B cell (primary cell): Measurements from ENCODE around the gene UBE2L5.

Experiments used
- EZH2 ChIP-seq: IDR thresholded peaks from 2 replicates; pipeline ENCODE4 v1.6.1; 2012; ENCODE audit warnings: borderline replicate concordance, low read depth, mild to moderate bottlenecking, moderate library complexity, low read length; ENCODE audit not compliant: insufficient read depth, poor library complexity, severe bottlenecking
- TF ChIP-seq, protein P1 (sequence below): fragments of 200-600 bp; IDR thresholded peaks from one replicate; pipeline ENCODE4 v1.8.0; 2022; ENCODE audit warnings: antibody characterized with exemption, mild to moderate bottlenecking

GRCh38 chr13:30463787-30464495 is 41.6 kb downstream of the UBE2L5 start:
- TF ChIP-seq, protein P1, sequence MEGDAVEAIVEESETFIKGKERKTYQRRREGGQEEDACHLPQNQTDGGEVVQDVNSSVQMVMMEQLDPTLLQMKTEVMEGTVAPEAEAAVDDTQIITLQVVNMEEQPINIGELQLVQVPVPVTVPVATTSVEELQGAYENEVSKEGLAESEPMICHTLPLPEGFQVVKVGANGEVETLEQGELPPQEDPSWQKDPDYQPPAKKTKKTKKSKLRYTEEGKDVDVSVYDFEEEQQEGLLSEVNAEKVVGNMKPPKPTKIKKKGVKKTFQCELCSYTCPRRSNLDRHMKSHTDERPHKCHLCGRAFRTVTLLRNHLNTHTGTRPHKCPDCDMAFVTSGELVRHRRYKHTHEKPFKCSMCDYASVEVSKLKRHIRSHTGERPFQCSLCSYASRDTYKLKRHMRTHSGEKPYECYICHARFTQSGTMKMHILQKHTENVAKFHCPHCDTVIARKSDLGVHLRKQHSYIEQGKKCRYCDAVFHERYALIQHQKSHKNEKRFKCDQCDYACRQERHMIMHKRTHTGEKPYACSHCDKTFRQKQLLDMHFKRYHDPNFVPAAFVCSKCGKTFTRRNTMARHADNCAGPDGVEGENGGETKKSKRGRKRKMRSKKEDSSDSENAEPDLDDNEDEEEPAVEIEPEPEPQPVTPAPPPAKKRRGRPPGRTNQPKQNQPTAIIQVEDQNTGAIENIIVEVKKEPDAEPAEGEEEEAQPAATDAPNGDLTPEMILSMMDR, result no peak
- no peak for TF ChIP-seq EZH2
